ENCODE data around the gene SLFNL1.

- TF ChIP-seq EP300 (IDR thresholded peaks at IDR 0.05), result no peak
- TF ChIP-seq CTCF (IDR thresholded peaks at IDR 0.05), result no peak
- no peak for TF ChIP-seq POLR2A (IDR thresholded peaks at IDR 0.05)
- TF ChIP-seq POLR2AphosphoS5 (IDR thresholded peaks at IDR 0.05), result no peak
These were observed 36.4 kb downstream of the SLFNL1 start for GRCh38 chr1:40985161-40985560.

Measured in upper lobe of left lung (tissue), 4 donors.